ENCODE data around the gene PREX1. TPM values are rescaled to one million over a fixed set of nuclear protein-coding genes. Genes with fewer than 3 reads are reported as not detected.
"Not testable (repeated sequence)": the region's sequence is repeated elsewhere in the genome, so short reads cannot be mapped to it uniquely, and the experiment has no call there.

The PREX1 gene
- total RNA-seq, 1 experiment from 2014 or later: 41.4 TPM

- in situ Hi-C loops (cut with HindIII; ENCODE audit: low pct_unique_long_range_greater_than_20kb, low sequenced_read_pairs): no loop called here
- no peak for DNase-seq (ENCODE audit: low read depth)
Observed at GRCh38 chr20:48607544-48607865, 220.3 kb downstream of the PREX1 start.

DNA sequence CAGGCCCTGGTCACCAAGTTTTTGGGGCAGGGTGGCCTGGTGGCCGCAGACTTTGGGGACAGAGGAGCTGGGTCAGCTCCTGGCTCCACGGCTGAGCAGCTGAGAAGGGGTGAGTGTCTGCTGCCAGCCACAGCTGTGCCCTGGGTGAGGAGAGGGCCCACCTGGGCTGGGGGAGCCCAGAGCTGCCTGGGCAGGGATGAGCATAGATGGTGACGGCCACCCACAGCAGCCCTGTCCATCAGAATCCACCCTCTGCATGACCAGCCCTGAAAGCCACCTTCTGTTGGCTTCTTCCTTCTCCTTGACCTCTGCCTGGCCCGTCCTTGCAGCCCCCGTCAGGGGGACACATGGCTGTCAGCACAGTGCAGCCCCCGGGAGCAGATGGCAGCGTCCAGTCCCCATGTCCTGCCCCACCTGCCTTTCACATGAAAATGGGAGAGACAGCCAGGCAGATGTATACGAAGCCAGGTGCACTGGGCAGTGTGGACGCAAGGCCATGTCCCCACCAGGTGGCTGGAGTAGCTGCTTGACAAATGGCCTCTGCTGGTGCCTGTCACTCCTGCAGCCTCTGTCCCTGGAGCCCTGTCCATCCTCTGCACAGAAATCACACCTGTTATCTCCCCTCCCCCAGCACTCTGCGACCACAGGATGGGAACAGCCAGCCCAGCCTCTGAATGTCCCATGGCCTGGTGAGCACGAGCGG is 220.8 kb downstream of the PREX1 start:
- no peak for DNase-seq (ENCODE audit: low read depth)
- in situ Hi-C loops (cut with HindIII; ENCODE audit: low pct_unique_long_range_greater_than_20kb, low sequenced_read_pairs): no loop called here

- DNase-seq (ENCODE audit: low read depth): no peak
- in situ Hi-C loops (cut with HindIII; ENCODE audit: low pct_unique_long_range_greater_than_20kb, low sequenced_read_pairs): no loop called here
Observed at GRCh38 chr20:48606172-48606840, 221.5 kb downstream of the PREX1 start.

- DNase-seq (ENCODE audit: low read depth): no peak
- in situ Hi-C loops (cut with HindIII; ENCODE audit: low pct_unique_long_range_greater_than_20kb, low sequenced_read_pairs): no loop called here
Observed at GRCh38 chr20:48605364-48606171, 222.2 kb downstream of the PREX1 start.

DNA sequence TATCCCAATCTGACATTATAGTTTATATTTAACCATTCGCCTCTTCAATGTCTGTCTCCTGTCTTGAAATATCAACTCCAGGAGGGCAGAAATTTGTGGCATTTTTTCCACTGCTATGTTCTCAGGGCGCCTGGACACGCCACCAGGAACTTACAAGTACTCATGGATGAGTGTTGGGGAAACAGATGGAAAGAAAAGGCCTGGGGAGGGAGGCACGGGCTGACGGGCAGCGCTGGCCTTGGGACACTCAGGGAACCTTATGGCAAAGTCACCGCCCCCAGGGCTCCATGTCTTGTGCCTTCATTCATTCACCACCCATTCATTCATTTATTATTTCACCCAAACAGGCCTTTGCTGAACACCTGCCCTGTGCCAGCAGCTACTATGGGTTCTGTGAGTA is 222.9 kb downstream of the PREX1 start:
- DNase-seq (ENCODE audit: low read depth): no peak
- in situ Hi-C loops (cut with HindIII; ENCODE audit: low pct_unique_long_range_greater_than_20kb, low sequenced_read_pairs): no loop called here

- in situ Hi-C loops (cut with HindIII; ENCODE audit: low pct_unique_long_range_greater_than_20kb, low sequenced_read_pairs): no loop called here
- no peak for DNase-seq (ENCODE audit: low read depth)
Observed at GRCh38 chr20:48604426-48604825, 223.4 kb downstream of the PREX1 start.

DNA sequence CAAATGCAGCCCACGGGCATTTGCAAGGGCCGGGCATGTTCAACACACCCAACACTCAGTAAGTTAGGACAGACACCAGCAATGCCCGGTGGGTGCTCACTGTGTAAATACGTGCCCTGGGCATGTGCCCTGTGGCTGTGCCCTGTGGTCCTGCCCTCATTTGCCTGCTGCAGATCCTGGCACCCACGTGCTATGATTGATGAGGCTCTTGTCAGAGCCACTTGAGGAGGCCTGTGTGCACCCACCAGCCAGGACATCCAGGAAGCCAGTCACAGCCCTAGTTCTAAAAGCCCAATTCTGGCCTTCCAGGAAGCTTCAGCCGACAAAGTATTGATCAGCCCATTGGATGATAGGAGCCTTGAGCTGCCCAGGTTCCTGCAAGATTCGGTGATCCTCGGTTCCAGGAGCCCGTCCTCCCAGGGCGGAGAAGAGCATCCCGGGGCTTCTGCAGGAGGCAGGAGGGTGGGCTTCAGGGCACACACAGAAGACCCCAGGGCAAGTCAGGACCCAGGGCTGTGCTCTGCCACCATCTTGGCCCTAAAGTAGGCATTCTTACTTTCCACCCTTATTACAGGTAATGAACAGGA is 223.9 kb downstream of the PREX1 start:
- no peak for DNase-seq (ENCODE audit: low read depth)
- in situ Hi-C loops (cut with HindIII; ENCODE audit: low pct_unique_long_range_greater_than_20kb, low sequenced_read_pairs): no loop called here

GRCh38 chr20:48603116-48603818 is 224.5 kb downstream of the PREX1 start:
- in situ Hi-C loops (cut with HindIII; ENCODE audit: low pct_unique_long_range_greater_than_20kb, low sequenced_read_pairs): no loop called here
- DNase-seq (ENCODE audit: low read depth): no peak

- DNase-seq (ENCODE audit: low read depth): no peak
- in situ Hi-C loops (cut with HindIII; ENCODE audit: low pct_unique_long_range_greater_than_20kb, low sequenced_read_pairs): no loop called here
Observed at GRCh38 chr20:48601798-48602197, 226.0 kb downstream of the PREX1 start.

DNA sequence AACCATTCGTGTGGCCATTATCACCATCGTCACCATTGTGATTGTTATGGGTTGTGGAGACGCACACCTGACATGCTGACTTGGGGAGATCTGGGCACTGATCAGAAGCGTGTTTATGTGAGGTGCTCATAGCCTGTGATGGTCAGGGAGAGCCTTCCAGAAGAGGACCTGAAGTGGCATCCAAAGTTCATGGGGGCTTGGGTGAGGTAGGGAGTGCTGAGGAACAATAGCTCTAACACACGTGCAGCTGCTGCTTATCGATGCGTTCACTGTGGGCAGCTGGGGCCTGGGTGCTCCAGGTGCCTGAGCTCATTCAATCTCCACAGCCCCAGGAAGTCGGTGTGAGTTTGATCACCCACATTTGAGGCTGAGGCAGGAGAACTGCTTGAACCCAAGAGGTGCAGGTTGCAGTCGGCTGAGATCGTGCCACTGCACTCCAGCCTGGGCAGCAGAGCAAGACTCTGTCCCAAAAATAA is 227.3 kb downstream of the PREX1 start:
- DNase-seq (ENCODE audit: low read depth): no peak
- in situ Hi-C loops (cut with HindIII; ENCODE audit: low pct_unique_long_range_greater_than_20kb, low sequenced_read_pairs): no loop called here

- DNase-seq (ENCODE audit: low read depth): no peak
- in situ Hi-C loops (cut with HindIII; ENCODE audit: low pct_unique_long_range_greater_than_20kb, low sequenced_read_pairs): no loop called here
Observed at GRCh38 chr20:48599748-48600469, 227.9 kb downstream of the PREX1 start.

DNA sequence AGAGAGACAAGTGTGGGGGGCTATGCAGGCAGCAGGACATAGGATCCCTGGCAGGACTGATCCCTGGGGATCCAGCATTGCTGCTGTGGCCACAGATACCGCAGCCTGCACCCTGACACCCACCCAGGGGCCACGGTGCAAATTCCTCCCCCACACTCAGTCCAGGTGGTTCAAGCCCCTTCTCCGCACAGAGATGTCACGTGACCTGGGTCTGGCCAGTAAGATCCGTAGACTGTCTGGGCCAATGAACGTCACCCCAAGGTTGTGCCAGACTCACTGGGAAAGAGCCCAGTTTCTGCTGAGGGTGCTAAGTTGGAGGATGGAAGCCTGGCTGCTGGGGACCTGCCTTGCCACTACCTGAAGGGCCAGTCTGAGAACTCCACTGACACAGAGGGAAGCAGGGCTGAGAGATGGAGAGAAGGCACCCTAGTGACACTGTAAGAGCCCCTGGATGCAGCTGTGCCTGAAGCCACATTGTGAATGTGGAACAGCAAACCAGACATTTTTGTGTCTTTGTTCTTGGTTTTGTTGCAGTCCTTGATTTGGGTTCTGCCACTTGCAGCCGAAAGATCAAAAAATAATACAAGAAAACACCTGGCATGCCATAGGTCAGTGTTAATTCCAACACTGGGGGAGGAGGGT is 228.6 kb downstream of the PREX1 start:
- in situ Hi-C loops (cut with HindIII; ENCODE audit: low pct_unique_long_range_greater_than_20kb, low sequenced_read_pairs): no loop called here
- DNase-seq (ENCODE audit: low read depth): no peak

DNA sequence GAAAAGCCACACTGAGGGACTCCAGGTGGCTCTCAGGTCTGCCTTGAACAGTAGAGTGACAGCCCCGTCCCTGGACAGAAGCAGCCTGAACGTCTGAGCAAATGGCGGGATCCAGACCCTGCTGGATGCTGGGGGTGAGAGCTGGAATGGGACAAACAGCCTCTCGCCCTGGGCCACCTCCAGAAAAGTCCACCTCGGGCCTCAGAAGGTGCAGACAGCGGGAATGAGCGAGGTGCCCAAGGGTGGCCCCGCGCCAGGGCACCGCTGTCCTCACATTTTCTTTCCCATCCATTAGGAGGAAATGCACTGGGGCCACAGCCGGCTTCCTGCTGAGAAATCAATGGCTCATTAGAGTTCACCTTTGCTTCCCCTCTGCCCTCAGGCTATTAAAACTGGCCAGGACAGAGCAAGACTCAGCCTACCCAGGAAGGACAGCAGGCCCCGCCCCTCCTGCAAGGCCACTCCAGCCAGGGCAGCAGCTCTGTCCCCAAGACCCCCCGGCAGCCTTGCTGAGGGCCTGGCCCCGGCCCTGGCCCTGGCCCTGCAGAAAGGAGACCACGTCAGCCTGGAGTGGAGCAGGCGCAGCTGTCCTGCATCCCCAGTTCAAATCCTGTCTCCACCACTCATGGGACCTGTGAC is 229.4 kb downstream of the PREX1 start:
- peak; percentile 37 for DNase-seq (ENCODE audit: low read depth)
- in situ Hi-C loops (cut with HindIII; ENCODE audit: low pct_unique_long_range_greater_than_20kb, low sequenced_read_pairs): not testable (repeated sequence)

- DNase-seq (ENCODE audit: low read depth): peak; percentile 30
Observed at GRCh38 chr20:48597521-48598302, 230.1 kb downstream of the PREX1 start.

DNA sequence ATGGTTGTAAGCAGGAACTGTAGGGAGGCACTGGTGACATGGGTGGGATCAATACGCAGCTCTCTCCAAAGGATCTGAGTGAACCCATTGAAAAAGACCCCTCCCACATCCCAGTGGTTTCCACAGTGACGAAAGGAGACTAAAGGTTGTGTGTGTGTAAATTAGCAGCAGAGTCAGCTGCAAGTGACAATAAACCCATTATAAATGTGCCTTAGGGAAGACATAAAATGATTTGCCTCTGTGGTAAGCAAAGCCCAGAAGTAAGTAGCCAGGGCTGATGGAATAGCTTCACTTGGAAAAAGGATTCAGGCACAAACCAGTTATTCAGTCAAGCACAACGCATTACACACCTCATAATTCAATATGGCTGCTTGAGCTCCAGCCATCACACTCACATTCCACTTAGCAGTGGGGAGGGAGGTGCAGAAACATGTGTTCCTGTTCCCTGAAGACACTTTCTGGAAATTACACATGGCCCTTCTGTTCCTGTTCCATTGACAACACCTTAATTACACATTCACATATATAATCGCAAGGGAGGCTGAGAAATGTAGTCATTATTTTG is 231.4 kb downstream of the PREX1 start:
- no peak for DNase-seq (ENCODE audit: low read depth)
- in situ Hi-C loops (cut with HindIII; ENCODE audit: low pct_unique_long_range_greater_than_20kb, low sequenced_read_pairs): no loop called here

More at GRCh38 chr20:48597521-48598302, 230.1 kb downstream of the PREX1 start:
- in situ Hi-C loops (cut with HindIII; ENCODE audit: low pct_unique_long_range_greater_than_20kb, low sequenced_read_pairs): no loop called here
